ENCODE measurements around the gene CHRNB4. TPM values are rescaled to one million over a fixed set of nuclear protein-coding genes. Genes with fewer than 3 reads are reported as not detected.

The CHRNB4 gene
- total and polyA plus RNA-seq, 9 donors, result 0.12 to 1.0 (median 0.25) TPM; not detected in 5

DNA sequence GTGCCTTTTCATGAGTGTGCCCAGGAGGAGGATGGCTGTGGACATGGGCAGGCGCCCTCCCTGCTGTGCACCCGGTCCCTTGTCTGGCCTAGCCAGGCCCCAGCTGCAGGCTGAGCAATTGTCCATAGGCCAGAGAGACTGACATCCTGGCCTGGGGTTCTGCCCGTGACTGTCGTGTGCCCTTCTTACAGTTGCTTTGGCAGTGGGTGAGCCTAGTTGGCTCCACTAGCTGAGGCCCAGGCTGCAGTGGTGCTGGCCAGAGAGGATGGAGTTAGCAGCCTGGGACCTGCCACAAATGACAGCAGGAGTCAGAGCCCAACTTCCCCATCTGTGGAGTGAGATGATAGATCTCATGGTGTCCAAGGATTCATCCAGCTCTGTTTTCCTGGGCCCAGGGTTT, 9.0 kb upstream of the CHRNB4 start:
- no peak for TF ChIP-seq EP300 (IDR thresholded peaks at IDR 0.05)
- TF ChIP-seq, protein P1, sequence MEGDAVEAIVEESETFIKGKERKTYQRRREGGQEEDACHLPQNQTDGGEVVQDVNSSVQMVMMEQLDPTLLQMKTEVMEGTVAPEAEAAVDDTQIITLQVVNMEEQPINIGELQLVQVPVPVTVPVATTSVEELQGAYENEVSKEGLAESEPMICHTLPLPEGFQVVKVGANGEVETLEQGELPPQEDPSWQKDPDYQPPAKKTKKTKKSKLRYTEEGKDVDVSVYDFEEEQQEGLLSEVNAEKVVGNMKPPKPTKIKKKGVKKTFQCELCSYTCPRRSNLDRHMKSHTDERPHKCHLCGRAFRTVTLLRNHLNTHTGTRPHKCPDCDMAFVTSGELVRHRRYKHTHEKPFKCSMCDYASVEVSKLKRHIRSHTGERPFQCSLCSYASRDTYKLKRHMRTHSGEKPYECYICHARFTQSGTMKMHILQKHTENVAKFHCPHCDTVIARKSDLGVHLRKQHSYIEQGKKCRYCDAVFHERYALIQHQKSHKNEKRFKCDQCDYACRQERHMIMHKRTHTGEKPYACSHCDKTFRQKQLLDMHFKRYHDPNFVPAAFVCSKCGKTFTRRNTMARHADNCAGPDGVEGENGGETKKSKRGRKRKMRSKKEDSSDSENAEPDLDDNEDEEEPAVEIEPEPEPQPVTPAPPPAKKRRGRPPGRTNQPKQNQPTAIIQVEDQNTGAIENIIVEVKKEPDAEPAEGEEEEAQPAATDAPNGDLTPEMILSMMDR (IDR thresholded peaks at IDR 0.05), result no peak
- no peak for TF ChIP-seq POLR2A (IDR thresholded peaks at IDR 0.05)
- DNase-seq, result no peak
- intact Hi-C loops (cut with DNase I), result no loop called here
- H3K27ac ChIP-seq, result no peak overlapping the region
- H3K4me3 ChIP-seq, result no peak overlapping the region
- H3K9me3 ChIP-seq, result no peaks in the 10 kb centered on the region
- no peaks in the 10 kb centered on the region for H3K36me3 ChIP-seq
- 85 to 91% (median 85%) methylated on average over 4 of the region's 4 CpGs for WGBS, 3 donors
- no peaks in the 10 kb centered on the region for H3K27me3 ChIP-seq
- no peaks in the 10 kb centered on the region for H3K4me1 ChIP-seq (ENCODE audit: insufficient read depth)

DNA sequence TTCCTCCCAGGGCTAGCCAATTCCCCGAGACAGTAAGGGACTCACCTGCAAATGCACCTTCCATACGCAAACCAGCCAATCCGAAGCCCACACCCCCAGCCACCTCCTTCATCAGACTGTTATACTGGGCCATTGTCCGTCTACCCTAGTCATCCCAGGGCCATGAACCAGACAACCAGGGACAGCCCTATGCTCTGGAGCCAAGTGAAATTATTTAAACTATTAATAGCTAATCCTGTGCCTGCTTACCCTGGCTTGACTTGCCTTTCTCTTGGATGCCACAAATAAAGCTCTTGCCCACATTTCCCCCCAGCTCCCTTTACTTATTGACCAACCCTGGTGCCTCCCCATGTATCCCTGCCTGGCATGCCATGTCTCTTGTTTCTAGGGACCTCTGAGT, 4.0 kb upstream of the CHRNB4 start:
- intact Hi-C loops (cut with DNase I), result no loop called here
- TF ChIP-seq, protein P1 (IDR thresholded peaks at IDR 0.05), result no peak
- TF ChIP-seq POLR2A (IDR thresholded peaks at IDR 0.05) (no peak), EP300 (IDR thresholded peaks at IDR 0.05) (no peak)
- no peaks in the 10 kb centered on the region for H3K36me3 ChIP-seq
- WGBS, 3 donors, result 88 to 96% (median 91%) methylated on average over 4 of the region's 4 CpGs
- H3K9me3 ChIP-seq, result no peaks in the 10 kb centered on the region
- H3K27ac ChIP-seq, result no peak overlapping the region
- DNase-seq, result no peak
- no peaks in the 10 kb centered on the region for H3K4me1 ChIP-seq (ENCODE audit: insufficient read depth)
- H3K27me3 ChIP-seq, result no peaks in the 10 kb centered on the region
- H3K4me3 ChIP-seq, result no peak overlapping the region

DNA sequence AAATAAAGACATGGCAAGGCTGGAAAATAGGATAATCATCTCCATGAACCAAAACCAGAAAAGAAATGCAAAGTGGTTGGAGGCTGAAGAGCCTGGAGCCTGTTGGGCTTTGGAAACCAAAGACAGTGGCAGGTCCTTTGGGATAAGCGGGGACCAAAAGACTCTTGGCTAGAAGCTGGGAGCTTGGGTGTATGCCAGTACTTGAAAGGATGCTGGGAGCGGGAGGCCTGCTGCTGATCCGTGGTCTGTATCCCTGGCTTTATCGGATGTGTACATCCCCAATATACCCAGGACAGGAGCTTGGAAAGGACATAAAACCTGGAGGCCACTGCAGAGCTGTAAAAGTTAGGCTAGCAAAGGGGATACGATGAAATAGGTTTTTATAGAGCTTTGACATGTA, 1.3 kb upstream of the CHRNB4 start:
- Histone ChIP-seq H3K27me3 (no peaks in the 10 kb centered on the region), H3K4me3 (no peak overlapping the region), H3K9me3 (no peaks in the 10 kb centered on the region), H3K36me3 (no peaks in the 10 kb centered on the region), H3K4me1 (ENCODE audit: insufficient read depth) (no peaks in the 10 kb centered on the region), H3K27ac (no peak overlapping the region)
- 55 to 68% (median 63%) methylated on average over 5 of the region's 5 CpGs for WGBS, 3 donors
- TF ChIP-seq POLR2A (IDR thresholded peaks at IDR 0.05) (no peak), EP300 (IDR thresholded peaks at IDR 0.05) (no peak)
- TF ChIP-seq, protein P1 (IDR thresholded peaks at IDR 0.05), result no peak
- DNase-seq, result no peak
- intact Hi-C loops (cut with DNase I), result no loop called here

DNA sequence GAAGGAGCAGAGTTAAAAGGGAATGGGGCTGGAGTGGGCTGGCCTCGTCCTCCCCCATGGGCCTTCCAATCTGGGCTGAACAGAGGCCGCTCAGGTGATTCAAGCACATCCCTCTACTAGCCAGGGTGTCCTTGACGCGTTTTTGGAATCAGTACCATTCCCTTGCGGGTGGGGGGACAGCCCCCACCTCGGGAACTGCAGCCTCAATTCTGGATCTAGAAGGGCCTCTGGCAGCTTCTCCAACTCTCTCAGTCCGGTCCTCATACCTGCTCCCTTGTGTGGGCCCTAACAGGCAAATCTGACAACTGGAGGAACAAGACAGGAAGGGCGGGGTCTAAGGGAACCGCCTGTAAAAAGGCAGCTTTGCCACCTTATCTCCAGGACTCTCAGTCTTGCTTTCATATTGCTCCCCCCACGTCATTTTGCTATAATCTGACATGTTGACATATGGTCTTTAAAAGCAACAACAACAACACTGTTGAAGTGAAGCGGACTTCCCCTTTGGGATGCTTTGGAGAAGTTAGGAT, 802 bp upstream of the CHRNB4 start:
- Histone ChIP-seq H3K27me3 (no peaks in the 10 kb centered on the region), H3K9me3 (no peaks in the 10 kb centered on the region)

More for the DNA sequence above, 802 bp upstream of the CHRNB4 start:
- Histone ChIP-seq H3K27ac (no peak overlapping the region), H3K36me3 (no peaks in the 10 kb centered on the region), H3K4me1 (ENCODE audit: insufficient read depth) (no peaks in the 10 kb centered on the region), H3K4me3 (no peak overlapping the region)
- intact Hi-C loops (cut with DNase I), result no loop called here
- no peak for DNase-seq
- TF ChIP-seq POLR2A (IDR thresholded peaks at IDR 0.05) (no peak), EP300 (IDR thresholded peaks at IDR 0.05) (no peak)
- TF ChIP-seq, protein P1 (IDR thresholded peaks at IDR 0.05), result no peak
- WGBS, 3 donors, result 70 to 73% (median 71%) methylated on average over 11 of the region's 11 CpGs
